ENCODE results near the gene TRIM68.

TRIM68 gene

GRCh38 chr11:4637662-4638047 is 29.6 kb upstream of the TRIM68 start:
- H3K9ac ChIP-seq (ENCODE audit: low read length in 2 of 2): no peak overlapping the region
- H3K27me3 ChIP-seq (ENCODE audit: control insufficient read depth in 1 of 2, insufficient read depth in 2 of 2, low read length in 2 of 2): peaks cover 0 to 3% of the 10 kb centered on the region in 2 donors
- H3K4me1 ChIP-seq (ENCODE audit: control insufficient read depth, insufficient read depth, low read length): no peaks in the 10 kb centered on the region
- H3K4me3 ChIP-seq (ENCODE audit: low read length in 2 of 2): no peak overlapping the region
- H3K9me3 ChIP-seq (ENCODE audit: control insufficient read depth in 2 of 2, low read length in 2 of 2): no peaks in the 10 kb centered on the region
- H3K36me3 ChIP-seq (ENCODE audit: control insufficient read depth in 2 of 2, insufficient read depth in 2 of 2, low read length in 2 of 2): no peaks in the 10 kb centered on the region
- H3K27ac ChIP-seq (ENCODE audit: low read length): no peak overlapping the region

GRCh38 chr11:4636962-4637661 is 29.1 kb upstream of the TRIM68 start, which contains the start of gene OR51D1:
OR51D1 (plus strand) TSS chr11:4637477; CDS start chr11:4639791, 2,314 bp downstream.
- peak within 1 kb of the TSS in 1 of 2 donors; percentile 35 for H3K9ac ChIP-seq (ENCODE audit: low read length in 2 of 2)
- peaks cover 0 to 3% of the 10 kb centered on the region in 2 donors for H3K27me3 ChIP-seq (ENCODE audit: control insufficient read depth in 1 of 2, insufficient read depth in 2 of 2, low read length in 2 of 2)
- no peaks in the 10 kb centered on the region for H3K4me1 ChIP-seq (ENCODE audit: control insufficient read depth, insufficient read depth, low read length)
- H3K36me3 ChIP-seq (ENCODE audit: control insufficient read depth in 2 of 2, insufficient read depth in 2 of 2, low read length in 2 of 2): no peaks in the 10 kb centered on the region
- H3K27ac ChIP-seq (ENCODE audit: low read length): no peak within 1 kb of the TSS
- peak within 1 kb of the TSS; percentile 70 to 73 for H3K4me3 ChIP-seq (ENCODE audit: low read length in 2 of 2)
- no peaks in the 10 kb centered on the region for H3K9me3 ChIP-seq (ENCODE audit: control insufficient read depth in 2 of 2, low read length in 2 of 2)

- Histone ChIP-seq H3K9me3 (ENCODE audit: control insufficient read depth in 2 of 2, low read length in 2 of 2) (no peaks in the 10 kb centered on the region), H3K27me3 (ENCODE audit: control insufficient read depth in 1 of 2, insufficient read depth in 2 of 2, low read length in 2 of 2) (peaks cover 0 to 3% of the 10 kb centered on the region in 2 donors), H3K9ac (ENCODE audit: low read length in 2 of 2) (no peak overlapping the region), H3K4me1 (ENCODE audit: control insufficient read depth, insufficient read depth, low read length) (no peaks in the 10 kb centered on the region), H3K27ac (ENCODE audit: low read length) (no peak overlapping the region), H3K36me3 (ENCODE audit: control insufficient read depth in 2 of 2, insufficient read depth in 2 of 2, low read length in 2 of 2) (no peaks in the 10 kb centered on the region), H3K4me3 (ENCODE audit: low read length in 2 of 2) (no peak overlapping the region)
Measured at GRCh38 chr11:4636136-4636535, 28.1 kb upstream of the TRIM68 start.

GRCh38 chr11:4626207-4627099 is 18.4 kb upstream of the TRIM68 start:
- Histone ChIP-seq H3K27me3 (ENCODE audit: control insufficient read depth in 1 of 2, insufficient read depth in 2 of 2, low read length in 2 of 2) (no peaks in the 10 kb centered on the region), H3K9me3 (ENCODE audit: control insufficient read depth in 2 of 2, low read length in 2 of 2) (peaks cover 0 to 3% of the 10 kb centered on the region in 2 donors), H3K4me1 (ENCODE audit: control insufficient read depth, insufficient read depth, low read length) (no peaks in the 10 kb centered on the region), H3K9ac (ENCODE audit: low read length in 2 of 2) (no peak overlapping the region), H3K27ac (ENCODE audit: low read length) (no peak overlapping the region), H3K36me3 (ENCODE audit: control insufficient read depth in 2 of 2, insufficient read depth in 2 of 2, low read length in 2 of 2) (no peaks in the 10 kb centered on the region), H3K4me3 (ENCODE audit: low read length in 2 of 2) (no peak overlapping the region)

GRCh38 chr11:4619514-4619913 is 11.5 kb upstream of the TRIM68 start:
- Histone ChIP-seq H3K4me1 (ENCODE audit: control insufficient read depth, insufficient read depth, low read length) (no peaks in the 10 kb centered on the region), H3K36me3 (ENCODE audit: control insufficient read depth in 2 of 2, insufficient read depth in 2 of 2, low read length in 2 of 2) (no peaks in the 10 kb centered on the region), H3K4me3 (ENCODE audit: low read length in 2 of 2) (no peak overlapping the region), H3K9ac (ENCODE audit: low read length in 2 of 2) (no peak overlapping the region), H3K27me3 (ENCODE audit: control insufficient read depth in 1 of 2, insufficient read depth in 2 of 2, low read length in 2 of 2) (peaks cover 0 to 3% of the 10 kb centered on the region in 2 donors), H3K27ac (ENCODE audit: low read length) (no peak overlapping the region), H3K9me3 (ENCODE audit: control insufficient read depth in 2 of 2, low read length in 2 of 2) (no peaks in the 10 kb centered on the region)

- Histone ChIP-seq H3K27me3 (ENCODE audit: control insufficient read depth in 1 of 2, insufficient read depth in 2 of 2, low read length in 2 of 2) (peaks cover 0 to 3% of the 10 kb centered on the region in 2 donors), H3K27ac (ENCODE audit: low read length) (no peak overlapping the region), H3K9ac (ENCODE audit: low read length in 2 of 2) (no peak overlapping the region), H3K4me1 (ENCODE audit: control insufficient read depth, insufficient read depth, low read length) (no peaks in the 10 kb centered on the region), H3K9me3 (ENCODE audit: control insufficient read depth in 2 of 2, low read length in 2 of 2) (no peaks in the 10 kb centered on the region), H3K4me3 (ENCODE audit: low read length in 2 of 2) (no peak overlapping the region), H3K36me3 (ENCODE audit: control insufficient read depth in 2 of 2, insufficient read depth in 2 of 2, low read length in 2 of 2) (no peaks in the 10 kb centered on the region)
Measured at GRCh38 chr11:4615856-4616444, 7.9 kb upstream of the TRIM68 start.

GRCh38 chr11:4611986-4612385 is 4.0 kb upstream of the TRIM68 start:
- H3K4me3 ChIP-seq (ENCODE audit: low read length in 2 of 2): no peak overlapping the region
- peaks cover 5% of the 10 kb centered on the region for H3K4me1 ChIP-seq (ENCODE audit: control insufficient read depth, insufficient read depth, low read length)
- H3K27me3 ChIP-seq (ENCODE audit: control insufficient read depth in 1 of 2, insufficient read depth in 2 of 2, low read length in 2 of 2): no peaks in the 10 kb centered on the region
- no peaks in the 10 kb centered on the region for H3K36me3 ChIP-seq (ENCODE audit: control insufficient read depth in 2 of 2, insufficient read depth in 2 of 2, low read length in 2 of 2)
- H3K27ac ChIP-seq (ENCODE audit: low read length): no peak overlapping the region
- no peaks in the 10 kb centered on the region for H3K9me3 ChIP-seq (ENCODE audit: control insufficient read depth in 2 of 2, low read length in 2 of 2)
- H3K9ac ChIP-seq (ENCODE audit: low read length in 2 of 2): no peak overlapping the region

- H3K9ac ChIP-seq (ENCODE audit: low read length in 2 of 2): no peak overlapping the region
- no peaks in the 10 kb centered on the region for H3K36me3 ChIP-seq (ENCODE audit: control insufficient read depth in 2 of 2, insufficient read depth in 2 of 2, low read length in 2 of 2)
- peak overlapping the region in 1 of 2 donors; percentile 47 for H3K4me3 ChIP-seq (ENCODE audit: low read length in 2 of 2)
- H3K27ac ChIP-seq (ENCODE audit: low read length): no peak overlapping the region
- peaks cover 12% of the 10 kb centered on the region for H3K4me1 ChIP-seq (ENCODE audit: control insufficient read depth, insufficient read depth, low read length)
- no peaks in the 10 kb centered on the region for H3K9me3 ChIP-seq (ENCODE audit: control insufficient read depth in 2 of 2, low read length in 2 of 2)
- H3K27me3 ChIP-seq (ENCODE audit: control insufficient read depth in 1 of 2, insufficient read depth in 2 of 2, low read length in 2 of 2): no peaks in the 10 kb centered on the region
Measured at GRCh38 chr11:4610258-4610935, 2.4 kb upstream of the TRIM68 start.

- Histone ChIP-seq H3K4me1 (ENCODE audit: control insufficient read depth, insufficient read depth, low read length) (peaks cover 12% of the 10 kb centered on the region), H3K36me3 (ENCODE audit: control insufficient read depth in 2 of 2, insufficient read depth in 2 of 2, low read length in 2 of 2) (peaks cover 11 to 18% of the 10 kb centered on the region in 2 donors), H3K4me3 (ENCODE audit: low read length in 2 of 2) (peak overlapping the region; percentile 81 to 84), H3K9ac (ENCODE audit: low read length in 2 of 2) (peak overlapping the region; percentile 85 to 93), H3K27ac (ENCODE audit: low read length) (no peak overlapping the region), H3K9me3 (ENCODE audit: control insufficient read depth in 2 of 2, low read length in 2 of 2) (no peaks in the 10 kb centered on the region), H3K27me3 (ENCODE audit: control insufficient read depth in 1 of 2, insufficient read depth in 2 of 2, low read length in 2 of 2) (no peaks in the 10 kb centered on the region)
Measured at GRCh38 chr11:4607096-4607495, 935 bp downstream of the TRIM68 start.

Data from stomach smooth muscle (tissue), 2 donors.